ENCODE data around the gene BTBD7.

BTBD7 gene

DNA sequence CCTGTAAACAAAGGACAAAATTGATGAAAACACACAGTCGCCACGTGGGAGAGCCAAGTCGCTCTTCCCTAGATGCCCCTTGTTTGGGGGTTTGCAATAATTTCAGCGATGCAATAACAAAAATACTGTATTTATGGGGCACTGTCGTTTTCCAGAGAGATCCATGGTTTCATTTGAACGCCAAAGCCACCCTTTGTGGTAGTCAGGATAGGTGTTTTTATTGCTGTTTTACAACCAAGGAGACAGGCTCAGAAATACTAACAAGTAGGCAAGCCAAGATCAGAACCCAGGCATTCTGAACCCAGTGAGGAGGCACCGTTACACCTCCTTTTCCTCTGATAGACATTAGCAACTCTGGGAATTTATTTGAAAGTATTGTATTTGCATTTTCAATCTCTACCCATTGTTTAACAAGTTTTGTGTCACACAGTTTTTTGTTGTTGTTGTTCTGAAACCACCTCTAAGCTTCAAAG lies 831 bp upstream of the BTBD7 start:
- peaks cover 37% of the 10 kb centered on the region for H3K79me2 ChIP-seq (ENCODE audit: low read length)
- peaks cover 9% of the 10 kb centered on the region; the same call in 1 of the 2 replicates for H3F3A ChIP-seq (ENCODE audit: insufficient read depth, low read length)
- peak overlapping the region; percentile 68; the same call in 1 of the 2 replicates for H3K27ac ChIP-seq (ENCODE audit: low read length)
- H2AFZ ChIP-seq (ENCODE audit: low read length): peak overlapping the region; percentile 78
- TF ChIP-seq, protein P1, sequence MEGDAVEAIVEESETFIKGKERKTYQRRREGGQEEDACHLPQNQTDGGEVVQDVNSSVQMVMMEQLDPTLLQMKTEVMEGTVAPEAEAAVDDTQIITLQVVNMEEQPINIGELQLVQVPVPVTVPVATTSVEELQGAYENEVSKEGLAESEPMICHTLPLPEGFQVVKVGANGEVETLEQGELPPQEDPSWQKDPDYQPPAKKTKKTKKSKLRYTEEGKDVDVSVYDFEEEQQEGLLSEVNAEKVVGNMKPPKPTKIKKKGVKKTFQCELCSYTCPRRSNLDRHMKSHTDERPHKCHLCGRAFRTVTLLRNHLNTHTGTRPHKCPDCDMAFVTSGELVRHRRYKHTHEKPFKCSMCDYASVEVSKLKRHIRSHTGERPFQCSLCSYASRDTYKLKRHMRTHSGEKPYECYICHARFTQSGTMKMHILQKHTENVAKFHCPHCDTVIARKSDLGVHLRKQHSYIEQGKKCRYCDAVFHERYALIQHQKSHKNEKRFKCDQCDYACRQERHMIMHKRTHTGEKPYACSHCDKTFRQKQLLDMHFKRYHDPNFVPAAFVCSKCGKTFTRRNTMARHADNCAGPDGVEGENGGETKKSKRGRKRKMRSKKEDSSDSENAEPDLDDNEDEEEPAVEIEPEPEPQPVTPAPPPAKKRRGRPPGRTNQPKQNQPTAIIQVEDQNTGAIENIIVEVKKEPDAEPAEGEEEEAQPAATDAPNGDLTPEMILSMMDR (IDR thresholded peaks at IDR 0.05; ENCODE audit: low read length): no peak
- TF ChIP-seq EZH2 (optimal IDR thresholded peaks at IDR 0.05; ENCODE audit: low read depth, low read length): no peak
- no peak for TF ChIP-seq EZH2phosphoT487 (IDR thresholded peaks at IDR 0.05; ENCODE audit: low read length)
- DNase-seq: no peak
- H3K9me3 ChIP-seq (replicated peaks; ENCODE audit: insufficient read depth, low read length): no peaks in the 10 kb centered on the region
- H3K9ac ChIP-seq (ENCODE audit: low read length): peak overlapping the region; percentile 75
- peak overlapping the region; percentile 79 for H3K4me2 ChIP-seq (ENCODE audit: low read depth, low read length)
- no peaks in the 10 kb centered on the region for H3K27me3 ChIP-seq (replicated peaks; ENCODE audit: insufficient read depth, low read length)
- no peaks in the 10 kb centered on the region for H4K20me1 ChIP-seq (ENCODE audit: insufficient read depth, low read length)
- H3K4me3 ChIP-seq (ENCODE audit: low read length): peak overlapping the region; percentile 81
- H3K4me1 ChIP-seq (ENCODE audit: low read length): peaks cover 9% of the 10 kb centered on the region; the same call in 1 of the 2 replicates
- no peaks in the 10 kb centered on the region for H3K9me2 ChIP-seq (replicated peaks; ENCODE audit: insufficient read depth, low read length)
- no peaks in the 10 kb centered on the region for H3K36me3 ChIP-seq (replicated peaks; ENCODE audit: insufficient read depth, low read length)

- TF ChIP-seq EZH2phosphoT487 (IDR thresholded peaks at IDR 0.05; ENCODE audit: low read length): no peak
- TF ChIP-seq, protein P1 (IDR thresholded peaks at IDR 0.05; ENCODE audit: low read length): no peak
- TF ChIP-seq EZH2 (optimal IDR thresholded peaks at IDR 0.05; ENCODE audit: low read depth, low read length): no peak
- Histone ChIP-seq H3K4me2 (ENCODE audit: low read depth, low read length) (peak overlapping the region; percentile 85; the same call in 1 of the 2 replicates), H3K27me3 (replicated peaks; ENCODE audit: insufficient read depth, low read length) (no peaks in the 10 kb centered on the region), H2AFZ (ENCODE audit: low read length) (no peak overlapping the region), H3K27ac (ENCODE audit: low read length) (peak overlapping the region; percentile 67; the same call in 1 of the 2 replicates), H3K4me3 (ENCODE audit: low read length) (peak overlapping the region; percentile 80), H4K20me1 (ENCODE audit: insufficient read depth, low read length) (no peaks in the 10 kb centered on the region), H3K79me2 (ENCODE audit: low read length) (peaks cover 49% of the 10 kb centered on the region), H3F3A (ENCODE audit: insufficient read depth, low read length) (peaks cover 9% of the 10 kb centered on the region; the same call in 1 of the 2 replicates), H3K9ac (ENCODE audit: low read length) (peak overlapping the region; percentile 81), H3K4me1 (ENCODE audit: low read length) (peaks cover 6% of the 10 kb centered on the region; the same call in 1 of the 2 replicates), H3K9me3 (replicated peaks; ENCODE audit: insufficient read depth, low read length) (no peaks in the 10 kb centered on the region), H3K36me3 (replicated peaks; ENCODE audit: insufficient read depth, low read length) (no peaks in the 10 kb centered on the region), H3K9me2 (replicated peaks; ENCODE audit: insufficient read depth, low read length) (no peaks in the 10 kb centered on the region)
- DNase-seq: peak; percentile 46
Observed at GRCh38 chr14:93332397-93332852, 411 bp downstream of the BTBD7 start.

GRCh38 chr14:93331728-93332396 lies 974 bp downstream of the BTBD7 start:
- H3K4me3 ChIP-seq (ENCODE audit: low read length): peak overlapping the region; percentile 80
- peaks cover 9% of the 10 kb centered on the region; the same call in 1 of the 2 replicates for H3F3A ChIP-seq (ENCODE audit: insufficient read depth, low read length)
- no peak for DNase-seq
- no peaks in the 10 kb centered on the region for H4K20me1 ChIP-seq (ENCODE audit: insufficient read depth, low read length)
- no peaks in the 10 kb centered on the region for H3K9me3 ChIP-seq (replicated peaks; ENCODE audit: insufficient read depth, low read length)
- no peak overlapping the region for H2AFZ ChIP-seq (ENCODE audit: low read length)
- peak overlapping the region; percentile 67; the same call in 1 of the 2 replicates for H3K27ac ChIP-seq (ENCODE audit: low read length)
- peaks cover 54% of the 10 kb centered on the region for H3K79me2 ChIP-seq (ENCODE audit: low read length)
- H3K4me1 ChIP-seq (ENCODE audit: low read length): 0 out of 2 replicates have a peak, but pooled peaks cover 3% of the 10 kb centered on the region
- H3K9ac ChIP-seq (ENCODE audit: low read length): peak overlapping the region; percentile 75
- no peaks in the 10 kb centered on the region for H3K36me3 ChIP-seq (replicated peaks; ENCODE audit: insufficient read depth, low read length)
- H3K27me3 ChIP-seq (replicated peaks; ENCODE audit: insufficient read depth, low read length): no peaks in the 10 kb centered on the region
- no peaks in the 10 kb centered on the region for H3K9me2 ChIP-seq (replicated peaks; ENCODE audit: insufficient read depth, low read length)
- H3K4me2 ChIP-seq (ENCODE audit: low read depth, low read length): peak overlapping the region; percentile 85
- TF ChIP-seq, protein P1 (IDR thresholded peaks at IDR 0.05; ENCODE audit: low read length): no peak
- TF ChIP-seq EZH2phosphoT487 (IDR thresholded peaks at IDR 0.05; ENCODE audit: low read length): no peak
- no peak for TF ChIP-seq EZH2 (optimal IDR thresholded peaks at IDR 0.05; ENCODE audit: low read depth, low read length)

Measured in MM.1S (cell line).